ENCODE measurements around the gene FBXO28.

DNA sequence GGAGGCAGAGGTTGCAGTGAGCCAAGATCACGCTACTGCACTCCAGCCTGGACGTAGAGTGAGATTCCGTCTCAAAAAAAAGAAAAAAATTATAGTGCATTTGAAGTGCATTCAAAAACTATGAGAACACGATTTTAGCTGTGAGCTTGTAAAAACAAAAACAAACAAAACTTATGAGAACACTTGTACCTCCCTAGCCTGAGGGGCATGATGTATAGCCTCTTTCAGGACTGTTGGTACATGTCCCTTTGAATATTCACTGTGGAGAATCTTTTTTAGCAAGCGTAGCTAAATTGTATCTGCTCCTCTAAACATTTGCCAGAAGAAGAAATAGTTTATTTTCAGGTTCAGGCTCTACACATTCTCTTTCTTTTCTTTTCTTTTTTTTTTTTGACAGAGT is 59.6 kb downstream of the FBXO28 start:
- TF ChIP-seq, protein P1, sequence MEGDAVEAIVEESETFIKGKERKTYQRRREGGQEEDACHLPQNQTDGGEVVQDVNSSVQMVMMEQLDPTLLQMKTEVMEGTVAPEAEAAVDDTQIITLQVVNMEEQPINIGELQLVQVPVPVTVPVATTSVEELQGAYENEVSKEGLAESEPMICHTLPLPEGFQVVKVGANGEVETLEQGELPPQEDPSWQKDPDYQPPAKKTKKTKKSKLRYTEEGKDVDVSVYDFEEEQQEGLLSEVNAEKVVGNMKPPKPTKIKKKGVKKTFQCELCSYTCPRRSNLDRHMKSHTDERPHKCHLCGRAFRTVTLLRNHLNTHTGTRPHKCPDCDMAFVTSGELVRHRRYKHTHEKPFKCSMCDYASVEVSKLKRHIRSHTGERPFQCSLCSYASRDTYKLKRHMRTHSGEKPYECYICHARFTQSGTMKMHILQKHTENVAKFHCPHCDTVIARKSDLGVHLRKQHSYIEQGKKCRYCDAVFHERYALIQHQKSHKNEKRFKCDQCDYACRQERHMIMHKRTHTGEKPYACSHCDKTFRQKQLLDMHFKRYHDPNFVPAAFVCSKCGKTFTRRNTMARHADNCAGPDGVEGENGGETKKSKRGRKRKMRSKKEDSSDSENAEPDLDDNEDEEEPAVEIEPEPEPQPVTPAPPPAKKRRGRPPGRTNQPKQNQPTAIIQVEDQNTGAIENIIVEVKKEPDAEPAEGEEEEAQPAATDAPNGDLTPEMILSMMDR (IDR thresholded peaks at IDR 0.05), result no peak
- no peak for TF ChIP-seq POLR2A (IDR thresholded peaks at IDR 0.05)

Measured in esophagus squamous epithelium (tissue), 4 donors.